Stimulated activated CD4-positive, alpha-beta T cell treated with anti-CD3 and anti-CD28 coated beads, Interleukin-2, amount 100 ng/mL, for 4 hours (primary cell): ENCODE data around the gene MED16.
A peak's percentile ranks its signal among the peaks of the same experiment; 100 is the strongest.

ENCODE experiments used
- DNase-seq: peaks from one replicate; pipeline ENCODE4 v3.0.0-alpha.2; 2020; ENCODE audit warnings: low read depth

MED16 gene

GRCh38 chr19:871446-872265, 21.3 kb downstream of the MED16 start:
- DNase-seq, result no peak

DNA sequence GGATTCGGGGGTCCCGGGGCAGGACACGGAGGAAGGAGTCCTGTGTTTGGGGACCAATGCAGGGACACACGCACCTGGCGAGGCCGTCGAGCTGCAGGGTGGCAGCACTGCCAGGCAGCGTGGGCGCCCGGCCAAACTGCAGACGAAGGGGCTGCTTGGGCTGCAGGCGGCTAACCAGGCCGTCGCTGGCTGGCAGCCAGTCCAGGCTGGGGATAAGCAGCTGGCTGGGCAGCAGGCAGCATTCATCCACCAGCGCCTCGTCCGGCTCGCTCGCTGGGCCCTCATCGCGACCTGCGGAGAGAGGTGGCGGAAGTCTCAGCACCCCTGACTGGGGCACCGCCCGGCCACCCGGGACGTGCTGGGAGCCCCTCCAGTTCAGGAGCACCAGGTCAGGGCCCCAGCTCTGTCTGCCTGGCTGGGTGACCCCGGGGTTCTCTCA, 22.0 kb downstream of the MED16 start:
- DNase-seq, result no peak

GRCh38 chr19:870314-870713, 22.7 kb downstream of the MED16 start:
- no peak for DNase-seq

- DNase-seq, result no peak
Measured at GRCh38 chr19:869245-870177, 23.5 kb downstream of the MED16 start.

- no peak for DNase-seq
Measured at GRCh38 chr19:868458-869244, 24.3 kb downstream of the MED16 start.

DNA sequence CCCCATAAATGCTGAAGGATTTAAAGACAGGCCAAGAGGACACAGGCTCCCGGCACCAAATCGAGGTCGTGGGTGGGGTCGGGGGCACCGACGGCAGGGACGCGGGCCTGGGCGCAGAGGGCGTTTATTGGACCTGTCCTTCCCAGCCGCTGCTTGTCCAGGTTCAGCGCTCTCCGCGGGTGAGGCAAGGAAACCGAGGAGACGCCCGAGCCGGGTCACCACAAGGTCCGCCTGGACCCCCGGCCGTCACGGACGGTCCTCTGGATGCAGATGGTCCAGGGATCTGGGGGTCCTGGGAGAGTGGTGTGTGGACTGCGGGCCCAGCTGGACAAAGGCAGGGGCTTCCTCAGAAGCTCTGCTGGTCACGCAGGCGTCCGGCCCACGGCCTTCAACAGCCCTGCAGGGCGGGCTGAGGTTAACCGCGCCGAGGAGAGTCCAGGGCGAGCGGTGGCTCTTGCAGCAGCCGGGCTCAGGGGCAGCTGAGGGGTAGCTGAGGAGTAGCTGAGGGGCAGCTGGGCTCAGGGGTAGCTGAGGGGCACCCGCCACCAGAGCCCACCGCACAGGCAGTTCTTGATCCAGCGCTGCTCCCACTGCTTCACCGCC, 25.0 kb downstream of the MED16 start:
- no peak for DNase-seq

GRCh38 chr19:867301-867793, 25.6 kb downstream of the MED16 start:
- no peak for DNase-seq

DNA sequence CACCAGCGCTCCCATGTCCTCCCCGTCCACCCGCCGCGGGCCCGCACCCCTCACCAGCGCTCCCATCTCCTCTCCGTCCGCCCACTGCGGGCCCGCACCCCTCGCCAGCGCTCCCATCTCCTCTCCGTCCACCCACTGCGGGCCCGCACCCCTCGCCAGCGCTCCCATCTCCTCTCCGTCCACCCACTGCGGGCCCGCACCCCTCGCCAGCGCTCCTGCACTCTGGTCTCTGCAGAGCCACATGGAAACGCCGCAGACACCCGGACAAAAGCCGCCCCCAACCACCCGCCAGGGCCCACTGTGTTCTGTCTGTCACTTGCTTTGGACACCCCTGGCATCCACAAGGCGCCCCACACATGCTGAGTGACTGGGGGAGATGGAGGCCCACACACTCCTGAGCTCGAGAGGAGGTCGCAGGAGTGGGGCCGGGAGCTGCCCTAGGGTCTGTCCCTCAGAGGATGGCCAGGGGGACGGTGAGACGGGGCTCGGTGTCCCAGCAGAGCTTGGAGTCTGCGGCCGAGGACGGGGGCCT, 26.2 kb downstream of the MED16 start:
- DNase-seq, result no peak

- no peak for DNase-seq
Measured at GRCh38 chr19:863315-863620, 29.7 kb downstream of the MED16 start.

DNA sequence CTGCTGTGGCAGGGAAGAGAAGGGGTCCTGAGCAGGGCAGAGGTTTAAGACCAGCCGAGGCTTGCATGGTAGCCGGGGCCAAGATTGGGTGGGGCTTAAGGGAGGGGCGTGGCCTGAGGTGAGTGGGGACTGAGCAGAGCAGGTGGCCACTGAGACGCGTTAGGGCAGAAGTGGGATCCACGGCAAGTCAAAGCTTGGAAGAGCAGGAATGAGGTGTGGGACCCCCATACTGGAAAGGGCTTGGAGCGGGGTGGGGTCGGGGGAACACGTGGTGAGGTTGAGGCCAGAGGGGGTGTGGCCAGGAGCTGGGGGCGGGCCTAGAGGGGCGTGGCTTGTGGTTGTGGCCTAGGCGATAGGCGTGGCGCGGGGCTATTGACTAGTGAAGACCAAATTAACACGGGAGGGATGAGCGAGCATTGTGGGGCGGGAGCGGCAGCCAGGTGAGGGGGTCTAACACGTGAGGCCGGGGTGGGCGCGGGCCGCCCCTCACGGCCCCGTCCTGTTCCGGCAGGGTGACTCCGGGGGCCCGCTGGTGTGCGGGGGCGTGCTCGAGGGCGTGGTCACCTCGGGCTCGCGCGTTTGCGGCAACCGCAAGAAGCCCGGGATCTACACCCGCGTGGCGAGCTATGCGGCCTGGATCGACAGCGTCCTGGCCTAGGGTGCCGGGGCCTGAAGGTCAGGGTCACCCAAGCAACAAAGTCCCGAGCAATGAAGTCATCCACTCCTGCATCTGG, 30.2 kb downstream of the MED16 start:
- peak; percentile 61 for DNase-seq

- DNase-seq, result peak; percentile 44
Measured at GRCh38 chr19:861756-862580, 31.0 kb downstream of the MED16 start.

- no peak for DNase-seq
Measured at GRCh38 chr19:861141-861755, 31.7 kb downstream of the MED16 start.

DNA sequence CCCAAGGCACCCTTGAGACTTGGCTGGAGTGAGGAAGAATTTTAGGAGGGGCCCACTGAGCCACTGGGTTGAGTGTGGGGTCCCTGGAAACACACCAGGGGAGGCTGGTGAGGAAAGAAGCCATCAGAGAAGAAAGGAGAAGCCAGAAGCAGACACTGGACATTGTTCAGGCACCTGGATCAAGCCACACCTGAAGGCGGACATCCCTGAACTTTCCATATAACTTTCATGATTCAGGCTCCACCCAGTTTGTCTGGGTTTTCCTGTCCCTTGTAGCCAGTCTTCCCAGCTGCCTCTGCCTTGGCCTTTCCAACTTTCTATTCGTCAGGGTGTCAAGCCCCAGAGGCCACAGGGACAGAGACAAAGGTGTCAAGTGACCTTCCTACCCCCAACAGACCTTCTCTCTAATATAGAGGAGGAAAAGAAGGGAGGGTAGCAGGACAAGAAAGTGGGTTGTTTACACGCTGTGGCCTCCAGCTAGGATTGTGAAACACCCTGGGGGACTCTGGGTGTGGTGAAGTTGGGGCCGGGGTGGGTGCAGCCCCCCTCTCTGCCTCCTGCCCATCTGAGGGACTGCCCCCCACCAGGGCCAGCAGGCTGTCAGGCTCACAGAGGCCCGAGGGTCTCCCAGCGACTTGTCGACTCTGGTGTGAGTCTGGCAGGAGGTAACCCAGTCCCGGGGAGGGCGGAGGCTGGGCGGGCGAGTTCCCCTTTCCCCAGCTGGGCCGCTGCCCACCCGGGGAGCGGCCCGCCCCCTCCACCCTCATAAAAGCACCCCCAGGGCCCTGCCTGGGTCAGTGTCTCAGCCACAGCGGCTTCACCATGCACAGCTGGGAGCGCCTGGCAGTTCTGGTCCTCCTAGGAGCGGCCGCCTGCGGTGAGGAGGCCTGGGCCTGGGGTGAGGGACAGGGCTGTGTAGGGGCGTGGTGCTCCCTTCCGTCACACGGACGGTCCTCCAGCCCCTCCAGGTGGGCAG, 33.8 kb downstream of the MED16 start, which contains the start of gene CFD:
CFD (plus strand) TSS at position 797 of the 976 bp plus-strand sequence; CDS start at position 823, 26 bp downstream.
- no peak for DNase-seq

DNA sequence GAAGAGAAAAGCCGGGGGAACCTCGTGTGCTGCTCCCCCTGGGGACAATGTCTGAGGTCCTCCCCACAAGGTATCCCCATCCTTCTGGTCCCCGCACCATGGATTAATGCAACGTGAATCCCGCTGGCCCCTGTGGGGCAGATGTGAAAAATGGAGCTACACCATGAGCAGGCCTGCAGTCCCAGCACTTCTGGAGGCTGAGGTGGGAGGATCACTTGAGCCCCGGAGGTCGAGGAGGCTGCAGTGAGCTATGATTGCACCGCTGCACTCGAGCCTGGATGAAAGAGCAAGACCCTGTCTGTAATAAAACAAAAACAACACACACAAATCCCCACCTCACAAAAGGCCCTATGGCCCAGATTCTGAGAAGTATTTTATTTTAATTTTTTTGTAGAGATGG, 34.7 kb downstream of the MED16 start:
- DNase-seq, result no peak

DNA sequence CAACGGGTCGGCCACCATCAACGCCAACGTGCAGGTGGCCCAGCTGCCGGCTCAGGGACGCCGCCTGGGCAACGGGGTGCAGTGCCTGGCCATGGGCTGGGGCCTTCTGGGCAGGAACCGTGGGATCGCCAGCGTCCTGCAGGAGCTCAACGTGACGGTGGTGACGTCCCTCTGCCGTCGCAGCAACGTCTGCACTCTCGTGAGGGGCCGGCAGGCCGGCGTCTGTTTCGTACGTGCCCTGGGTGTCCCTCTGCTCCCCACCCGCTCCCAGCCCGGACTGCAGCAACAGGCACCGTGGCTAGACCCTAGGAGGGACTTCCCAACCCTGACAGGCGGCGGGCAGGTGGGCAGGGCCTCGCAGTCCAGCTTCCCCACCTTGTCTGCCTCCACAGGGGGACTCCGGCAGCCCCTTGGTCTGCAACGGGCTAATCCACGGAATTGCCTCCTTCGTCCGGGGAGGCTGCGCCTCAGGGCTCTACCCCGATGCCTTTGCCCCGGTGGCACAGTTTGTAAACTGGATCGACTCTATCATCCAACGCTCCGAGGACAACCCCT, 37.3 kb downstream of the MED16 start:
- no peak for DNase-seq

GRCh38 chr19:855142-855541, 37.8 kb downstream of the MED16 start:
- no peak for DNase-seq

DNA sequence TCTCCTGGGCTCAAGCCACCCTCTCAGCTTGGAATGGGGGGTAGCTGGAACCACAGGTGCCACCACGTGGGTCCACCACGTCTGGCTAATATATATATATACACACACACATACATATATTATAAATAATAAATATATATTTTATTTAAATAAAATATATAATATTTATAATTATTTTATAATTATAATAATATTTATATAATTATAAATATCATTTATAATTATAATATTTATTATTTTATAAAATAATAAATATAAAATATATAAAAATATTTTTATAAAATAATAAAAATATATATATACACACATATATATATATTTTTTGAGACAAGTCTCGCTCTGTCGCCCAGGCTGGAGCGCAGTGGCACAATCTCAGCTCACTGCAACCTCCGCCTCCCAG, 38.4 kb downstream of the MED16 start:
- no peak for DNase-seq
